GM19328 (cell line): ENCODE measurements around the gene SBSN.

ENCODE experiments used
- ATAC-seq: cut with Tn5 transposase; IDR thresholded peaks from one replicate; pipeline ENCODE4 v1.9.1; 2021; ENCODE audit warnings: mild to moderate bottlenecking, moderate library complexity; ENCODE audit not compliant: unreplicated experiment

Gene SBSN

GRCh38 chr19:35534803-35535480 lies 6.8 kb upstream of the SBSN start:
- no peak for ATAC-seq

GRCh38 chr19:35533822-35534392 lies 5.8 kb upstream of the SBSN start:
- ATAC-seq = no peak

GRCh38 chr19:35533201-35533821 lies 5.2 kb upstream of the SBSN start, which contains the start of gene GAPDHS:
TSS of gene GAPDHS (plus strand) at chr19:35533456. CDS start at chr19:35533528, 72 bp downstream.
- no peak for ATAC-seq

GRCh38 chr19:35531291-35531690 lies 3.2 kb upstream of the SBSN start:
- no peak for ATAC-seq

- ATAC-seq = no peak
Observed at GRCh38 chr19:35529241-35530218, 1.4 kb upstream of the SBSN start.

GRCh38 chr19:35525873-35526272 lies 2.2 kb downstream of the SBSN start:
- no peak for ATAC-seq

- ATAC-seq = no peak
Observed at GRCh38 chr19:35524181-35524837, 3.8 kb downstream of the SBSN start.

GRCh38 chr19:35522745-35523327 lies 5.3 kb downstream of the SBSN start:
- no peak for ATAC-seq

- ATAC-seq = no peak
Observed at GRCh38 chr19:35521124-35521743, 6.9 kb downstream of the SBSN start.

- ATAC-seq = no peak
Observed at GRCh38 chr19:35519291-35519690, 8.8 kb downstream of the SBSN start.

GRCh38 chr19:35518313-35518712 lies 9.8 kb downstream of the SBSN start:
- ATAC-seq = no peak

- ATAC-seq = no peak
Observed at GRCh38 chr19:35517342-35517741, 10.8 kb downstream of the SBSN start.

- no peak for ATAC-seq
Observed at GRCh38 chr19:35516310-35516709, 11.8 kb downstream of the SBSN start.

GRCh38 chr19:35514282-35514809 lies 13.8 kb downstream of the SBSN start:
- ATAC-seq = no peak

GRCh38 chr19:35513628-35514281 lies 14.4 kb downstream of the SBSN start, which contains the start of gene DMKN:
TSS of gene DMKN (minus strand) at chr19:35513649. CDS start at chr19:35513475, 174 bp downstream.
- no peak for ATAC-seq

- no peak for ATAC-seq
Observed at GRCh38 chr19:35512831-35513627, 15.1 kb downstream of the SBSN start.

- no peak for ATAC-seq
Observed at GRCh38 chr19:35511337-35511736, 16.8 kb downstream of the SBSN start.

GRCh38 chr19:35510626-35510964 lies 17.5 kb downstream of the SBSN start:
- no peak for ATAC-seq
